Keratinocyte (primary cell): Measurements from ENCODE around the gene SNX13. TPM values are rescaled to one million over a fixed set of nuclear protein-coding genes. Genes with fewer than 3 reads are reported as not detected.

Experiments used
- DNase-seq: peaks from one replicate; pipeline ENCODE4 v3.0.0-alpha.2; 2011; ENCODE audit warnings: low read depth, missing footprints, low spot score
- FAIRE-seq: peaks from 2 replicates; lab custom pipeline; 2011; peaks lifted over from hg19 to GRCh38; lab: Jason Lieb, UNC
- H2AFZ ChIP-seq: 2 replicates; pipeline ENCODE4 v1.6.0; 2012; ENCODE audit warnings: low read length, control low read depth, inconsistent platforms; ENCODE audit not compliant: control insufficient read depth
- H3K27ac ChIP-seq: 2 replicates; pipeline ENCODE4 v1.5.1; 2011; ENCODE audit warnings: low read length; ENCODE audit not compliant: control insufficient read depth, insufficient read depth
- H3K27me3 ChIP-seq: 3 replicates; pipeline ENCODE4 v1.6.0; 2011; ENCODE audit warnings: low read length; ENCODE audit not compliant: control insufficient read depth, insufficient read depth; ENCODE audit errors: extremely low read depth
- H3K36me3 ChIP-seq, 2 experiments: 2 replicates in 1 of 2; 3 replicates in 1 of 2; pipeline ENCODE4 v1.5.1; 2011; ENCODE audit warnings: low read length in 2 of 2, mild to moderate bottlenecking in 1 of 2; ENCODE audit not compliant: control insufficient read depth in 2 of 2, insufficient read depth in 2 of 2; ENCODE audit errors: extremely low read depth in 1 of 2
- H3K4me1 ChIP-seq: 3 replicates; pipeline ENCODE4 v1.5.1; 2011; ENCODE audit warnings: low read length; ENCODE audit not compliant: control insufficient read depth, insufficient read depth; ENCODE audit errors: extremely low read depth
- H3K4me2 ChIP-seq: 3 replicates; pipeline ENCODE4 v1.6.0; 2011; ENCODE audit warnings: low read depth, low read length; ENCODE audit not compliant: control insufficient read depth, insufficient read depth; ENCODE audit errors: extremely low read depth
- H3K4me3 ChIP-seq, 3 experiments: fragments of 200-600 bp in 1 of 3; sonication (generic) in 1 of 3; 2 replicates in 2 of 3; 3 replicates in 1 of 3; pipeline ENCODE4 v1.5.1; 2011 to 2016; ENCODE audit warnings: low read length in 3 of 3, mild to moderate bottlenecking in 3 of 3, control low read depth in 2 of 3, inconsistent platforms in 1 of 3, low read depth in 1 of 3, mixed read lengths in 1 of 3, mixed run types in 1 of 3, moderate library complexity in 1 of 3; ENCODE audit not compliant: control insufficient read depth in 2 of 3, insufficient read depth in 2 of 3; ENCODE audit errors: extremely low read depth in 1 of 3
- H3K79me2 ChIP-seq: 2 replicates; pipeline ENCODE4 v1.6.0; 2012; ENCODE audit warnings: low read length; ENCODE audit not compliant: control insufficient read depth, insufficient read depth
- H3K9ac ChIP-seq: 3 replicates; pipeline ENCODE4 v1.6.0; 2011; ENCODE audit warnings: low read length; ENCODE audit not compliant: control insufficient read depth, insufficient read depth; ENCODE audit errors: extremely low read depth
- H3K9me1 ChIP-seq: 3 replicates; pipeline ENCODE4 v1.6.0; 2011; ENCODE audit warnings: low read length; ENCODE audit not compliant: control insufficient read depth, insufficient read depth; ENCODE audit errors: extremely low read depth
- H3K9me3 ChIP-seq: 2 replicates; pipeline ENCODE4 v1.5.1; 2012; ENCODE audit warnings: low read depth, low read length; ENCODE audit not compliant: control insufficient read depth
- H4K20me1 ChIP-seq: 3 replicates; pipeline ENCODE4 v1.6.0; 2011; ENCODE audit warnings: low read length; ENCODE audit not compliant: control insufficient read depth, insufficient read depth; ENCODE audit errors: extremely low read depth
- EZH2 ChIP-seq: IDR thresholded peaks from one replicate; pipeline ENCODE4 v1.6.1; 2012; ENCODE audit warnings: inconsistent platforms, mild to moderate bottlenecking, low read length, moderate library complexity
- dilution Hi-C: fragments of 300-500 bp; cut with MboI; formaldehyde crosslinking; loops from one replicate; pipeline ENCODE4 v1.7.0; 2020; ENCODE audit warnings: low sequenced_read_pairs; ENCODE audit not compliant: extremely low pct_ligation_motif_present
- polyA plus RNA-seq, 5 experiments: library from polyadenylated mRNA; depleted of rRNA in 3 of 5; stranded (reverse) in 3 of 5; stranded (forward) in 1 of 5; unstranded in 1 of 5; fragments of >200 nt; gene quantifications; 1 replicate in 1 of 5; 2 replicates in 3 of 5; 3 replicates in 1 of 5; pipeline versions ENCODE4 v1.2.1 to v1.2.3, GENCODE V29; 2011 to 2012; ENCODE audit warnings: missing spikeins in 2 of 5, low read depth in 1 of 5, low replicate concordance in 1 of 5
- TF ChIP-seq, protein P1 (sequence below), 3 experiments: IDR thresholded peaks in 1 of 3; conservative IDR thresholded peaks in 1 of 3; optimal IDR thresholded peaks in 1 of 3; 2 replicates in 2 of 3; 3 replicates in 1 of 3; pipeline versions ENCODE3 to v1.5.1; 2011; ENCODE audit warnings: low read length in 3 of 3, mild to moderate bottlenecking in 3 of 3, moderate library complexity in 2 of 3, control low read depth in 1 of 3, inconsistent platforms in 1 of 3; ENCODE audit not compliant: insufficient read depth in 2 of 3; ENCODE audit errors: extremely low read depth in 1 of 3

The SNX13 gene
- polyA plus RNA-seq, 1 donor (not counting 4 experiments of a cell fraction or from before 2014, with no cell fraction given) = 22.6 TPM

DNA sequence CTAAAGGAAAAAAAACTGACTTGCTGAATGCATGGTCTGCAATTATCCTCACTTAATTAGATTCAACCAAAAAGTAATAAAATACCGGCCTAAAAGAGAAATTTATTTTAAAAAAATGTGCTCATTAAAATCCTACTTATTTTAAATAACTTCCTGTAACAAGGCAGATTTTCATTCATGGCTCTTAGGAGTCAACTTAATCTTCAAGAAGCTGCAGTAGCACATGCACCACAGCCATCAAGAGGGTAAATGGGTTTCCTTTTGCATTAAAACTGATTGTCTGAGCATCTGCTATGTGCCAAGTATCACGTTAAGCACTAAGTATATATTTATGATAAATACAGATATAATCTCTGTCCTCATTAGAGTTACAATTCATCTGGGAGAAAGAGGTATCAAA is 69.9 kb downstream of the SNX13 start:
- TF ChIP-seq EZH2 = no peak
- TF ChIP-seq, protein P1, sequence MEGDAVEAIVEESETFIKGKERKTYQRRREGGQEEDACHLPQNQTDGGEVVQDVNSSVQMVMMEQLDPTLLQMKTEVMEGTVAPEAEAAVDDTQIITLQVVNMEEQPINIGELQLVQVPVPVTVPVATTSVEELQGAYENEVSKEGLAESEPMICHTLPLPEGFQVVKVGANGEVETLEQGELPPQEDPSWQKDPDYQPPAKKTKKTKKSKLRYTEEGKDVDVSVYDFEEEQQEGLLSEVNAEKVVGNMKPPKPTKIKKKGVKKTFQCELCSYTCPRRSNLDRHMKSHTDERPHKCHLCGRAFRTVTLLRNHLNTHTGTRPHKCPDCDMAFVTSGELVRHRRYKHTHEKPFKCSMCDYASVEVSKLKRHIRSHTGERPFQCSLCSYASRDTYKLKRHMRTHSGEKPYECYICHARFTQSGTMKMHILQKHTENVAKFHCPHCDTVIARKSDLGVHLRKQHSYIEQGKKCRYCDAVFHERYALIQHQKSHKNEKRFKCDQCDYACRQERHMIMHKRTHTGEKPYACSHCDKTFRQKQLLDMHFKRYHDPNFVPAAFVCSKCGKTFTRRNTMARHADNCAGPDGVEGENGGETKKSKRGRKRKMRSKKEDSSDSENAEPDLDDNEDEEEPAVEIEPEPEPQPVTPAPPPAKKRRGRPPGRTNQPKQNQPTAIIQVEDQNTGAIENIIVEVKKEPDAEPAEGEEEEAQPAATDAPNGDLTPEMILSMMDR (optimal IDR thresholded peaks at IDR 0.05 in 1 of 3, IDR thresholded peaks at IDR 0.05 in 1 of 3, conservative IDR thresholded peaks at IDR 0.05 in 1 of 3; ENCODE audit: extremely low read depth in 1 of 3, insufficient read depth in 2 of 3, low read length in 3 of 3) = no peak
- no peak for FAIRE-seq

DNA sequence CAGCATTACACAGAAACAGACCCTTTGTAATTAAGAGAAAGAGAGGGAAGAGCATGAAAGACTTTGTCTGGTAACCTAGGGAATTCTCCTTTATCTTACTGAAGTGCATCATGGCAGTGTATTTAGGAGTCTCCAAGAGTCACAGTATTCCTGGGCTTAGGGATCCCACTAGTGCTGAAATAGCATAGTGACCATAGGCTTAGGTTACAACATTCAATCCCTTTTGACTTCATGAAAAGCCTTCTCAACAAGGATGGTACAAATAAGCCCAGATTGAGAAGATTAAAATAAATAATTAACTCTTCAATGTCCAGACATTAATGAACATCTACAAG is 76.5 kb downstream of the SNX13 start:
- no peaks in the 10 kb centered on the region for H3K9me3 ChIP-seq
- H3K4me1 ChIP-seq = no peaks in the 10 kb centered on the region
- DNase-seq (no peak), FAIRE-seq (no peak)
- no peak overlapping the region for H3K4me3 ChIP-seq
- no peak overlapping the region for H2AFZ ChIP-seq
- no peak overlapping the region for H3K9ac ChIP-seq
- peaks cover 12% of the 10 kb centered on the region in 2 experiments for H3K36me3 ChIP-seq
- no peaks in the 10 kb centered on the region for H3K9me1 ChIP-seq
- dilution Hi-C loops = no loop called here
- TF ChIP-seq EZH2 = no peak
- TF ChIP-seq, protein P1 (optimal IDR thresholded peaks at IDR 0.05 in 1 of 3, IDR thresholded peaks at IDR 0.05 in 1 of 3, conservative IDR thresholded peaks at IDR 0.05 in 1 of 3; ENCODE audit: extremely low read depth in 1 of 3, insufficient read depth in 2 of 3, low read length in 3 of 3) = no peak
- no peak overlapping the region for H3K27ac ChIP-seq
- no peak overlapping the region for H3K4me2 ChIP-seq
- no peaks in the 10 kb centered on the region for H3K79me2 ChIP-seq
- no peaks in the 10 kb centered on the region for H4K20me1 ChIP-seq
- H3K27me3 ChIP-seq = no peaks in the 10 kb centered on the region

More for the DNA sequence above, 69.9 kb downstream of the SNX13 start:
- dilution Hi-C loops = no loop called here
- Histone ChIP-seq H3K4me1 (no peaks in the 10 kb centered on the region), H3K27ac (no peak overlapping the region), H4K20me1 (no peaks in the 10 kb centered on the region), H3K9me3 (no peaks in the 10 kb centered on the region), H3K9me1 (no peaks in the 10 kb centered on the region), H3K79me2 (no peaks in the 10 kb centered on the region), H2AFZ (no peak overlapping the region), H3K9ac (no peak overlapping the region), H3K4me3 (no peak overlapping the region), H3K27me3 (no peaks in the 10 kb centered on the region), H3K4me2 (no peak overlapping the region), H3K36me3 (peaks cover 0 to 3% of the 10 kb centered on the region in 2 experiments)
- DNase-seq = no peak
